PFSK-1 (cell line): Measurements from ENCODE around the gene RABGAP1L.

ENCODE experiments used
- FOXP2 ChIP-seq: optimal IDR thresholded peaks from 2 replicates; pipeline ENCODE3; 2011; ENCODE audit warnings: borderline replicate concordance, control low read depth, inconsistent platforms; ENCODE audit not compliant: insufficient read depth; ENCODE audit errors: extremely low read length, extremely low read depth
- POLR2AphosphoS5 ChIP-seq: IDR thresholded peaks from 2 replicates; pipeline ENCODE4 v1.6.1; 2012; ENCODE audit warnings: low read depth, mild to moderate bottlenecking, control low read depth, low read length, moderate library complexity
- SIN3A ChIP-seq: IDR thresholded peaks from 2 replicates; pipeline ENCODE4 v1.6.1; 2012; ENCODE audit warnings: mild to moderate bottlenecking, low read length, moderate library complexity, borderline replicate concordance; ENCODE audit not compliant: insufficient read depth
- TAF1 ChIP-seq: IDR thresholded peaks from 2 replicates; pipeline ENCODE4 v1.6.1; 2012; ENCODE audit warnings: low read length, control low read depth, borderline replicate concordance; ENCODE audit not compliant: insufficient read depth
- TF ChIP-seq, protein P1 (sequence below), 2 experiments: IDR thresholded peaks; 2 replicates each; pipeline versions ENCODE4 v1.6.1 to v1.8.0; 2011 to 2012; ENCODE audit warnings: low read depth in 2 of 2, low read length in 2 of 2, control low read depth in 1 of 2, inconsistent platforms in 1 of 2, mild to moderate bottlenecking in 1 of 2, moderate library complexity in 1 of 2; ENCODE audit not compliant: insufficient read depth in 1 of 2

RABGAP1L gene

DNA sequence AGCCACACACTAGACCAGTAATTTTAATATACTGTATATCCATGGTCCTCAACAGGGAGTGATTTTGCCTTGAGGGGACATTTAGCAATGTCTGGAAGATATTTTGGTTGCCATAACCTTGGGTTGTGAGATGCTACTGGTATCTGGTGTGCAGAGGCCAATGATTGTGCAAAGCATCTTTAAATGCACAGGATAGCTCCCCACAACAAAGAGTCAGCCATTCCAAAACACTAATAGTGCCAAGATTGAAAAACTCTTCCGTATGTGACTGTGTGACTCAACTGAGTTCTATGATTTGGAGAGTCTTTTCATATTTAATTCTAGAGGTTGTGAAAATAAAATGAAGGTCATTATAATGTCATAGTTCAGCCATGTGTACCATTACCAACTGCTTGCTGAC is 699.0 kb downstream of the RABGAP1L start:
- no peak for TF ChIP-seq FOXP2
- TF ChIP-seq, protein P1, sequence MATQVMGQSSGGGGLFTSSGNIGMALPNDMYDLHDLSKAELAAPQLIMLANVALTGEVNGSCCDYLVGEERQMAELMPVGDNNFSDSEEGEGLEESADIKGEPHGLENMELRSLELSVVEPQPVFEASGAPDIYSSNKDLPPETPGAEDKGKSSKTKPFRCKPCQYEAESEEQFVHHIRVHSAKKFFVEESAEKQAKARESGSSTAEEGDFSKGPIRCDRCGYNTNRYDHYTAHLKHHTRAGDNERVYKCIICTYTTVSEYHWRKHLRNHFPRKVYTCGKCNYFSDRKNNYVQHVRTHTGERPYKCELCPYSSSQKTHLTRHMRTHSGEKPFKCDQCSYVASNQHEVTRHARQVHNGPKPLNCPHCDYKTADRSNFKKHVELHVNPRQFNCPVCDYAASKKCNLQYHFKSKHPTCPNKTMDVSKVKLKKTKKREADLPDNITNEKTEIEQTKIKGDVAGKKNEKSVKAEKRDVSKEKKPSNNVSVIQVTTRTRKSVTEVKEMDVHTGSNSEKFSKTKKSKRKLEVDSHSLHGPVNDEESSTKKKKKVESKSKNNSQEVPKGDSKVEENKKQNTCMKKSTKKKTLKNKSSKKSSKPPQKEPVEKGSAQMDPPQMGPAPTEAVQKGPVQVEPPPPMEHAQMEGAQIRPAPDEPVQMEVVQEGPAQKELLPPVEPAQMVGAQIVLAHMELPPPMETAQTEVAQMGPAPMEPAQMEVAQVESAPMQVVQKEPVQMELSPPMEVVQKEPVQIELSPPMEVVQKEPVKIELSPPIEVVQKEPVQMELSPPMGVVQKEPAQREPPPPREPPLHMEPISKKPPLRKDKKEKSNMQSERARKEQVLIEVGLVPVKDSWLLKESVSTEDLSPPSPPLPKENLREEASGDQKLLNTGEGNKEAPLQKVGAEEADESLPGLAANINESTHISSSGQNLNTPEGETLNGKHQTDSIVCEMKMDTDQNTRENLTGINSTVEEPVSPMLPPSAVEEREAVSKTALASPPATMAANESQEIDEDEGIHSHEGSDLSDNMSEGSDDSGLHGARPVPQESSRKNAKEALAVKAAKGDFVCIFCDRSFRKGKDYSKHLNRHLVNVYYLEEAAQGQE (IDR thresholded peaks at IDR 0.05; ENCODE audit: insufficient read depth in 1 of 2, low read depth in 2 of 2, low read length in 2 of 2) = no peak
- TF ChIP-seq POLR2AphosphoS5 = no peak
- no peak for TF ChIP-seq SIN3A
- no peak for TF ChIP-seq TAF1

GRCh38 chr1:174870319-174870718 is 711.0 kb downstream of the RABGAP1L start:
- no peak for TF ChIP-seq POLR2AphosphoS5
- TF ChIP-seq, protein P1 (IDR thresholded peaks at IDR 0.05; ENCODE audit: insufficient read depth in 1 of 2, low read depth in 2 of 2, low read length in 2 of 2) = no peak
- TF ChIP-seq SIN3A = no peak
- TF ChIP-seq TAF1 = no peak
- no peak for TF ChIP-seq FOXP2

DNA sequence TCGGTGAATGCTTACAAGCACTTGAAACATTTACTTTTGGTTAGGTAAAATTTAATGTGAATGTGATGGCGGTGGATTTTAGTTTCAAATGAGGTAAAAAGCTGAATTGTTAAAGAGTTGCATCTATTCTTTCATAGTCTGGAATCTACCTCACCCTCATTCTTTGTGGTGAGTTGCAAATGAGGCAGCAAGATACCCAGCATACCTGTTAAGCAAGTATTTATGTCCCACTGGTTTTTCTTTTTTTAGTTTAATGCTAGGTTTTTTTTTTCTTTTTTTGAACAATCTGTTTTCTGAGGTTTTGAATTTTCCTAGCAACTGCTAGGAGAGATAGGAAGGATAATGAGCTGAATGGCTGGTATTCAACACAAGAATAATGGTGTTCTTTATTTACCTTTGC is 712.6 kb downstream of the RABGAP1L start:
- TF ChIP-seq SIN3A (no peak), TAF1 (no peak), POLR2AphosphoS5 (no peak), FOXP2 (no peak)
- TF ChIP-seq, protein P1 (IDR thresholded peaks at IDR 0.05; ENCODE audit: insufficient read depth in 1 of 2, low read depth in 2 of 2, low read length in 2 of 2) = no peak

GRCh38 chr1:174872615-174873058 is 713.3 kb downstream of the RABGAP1L start:
- no peak for TF ChIP-seq SIN3A
- no peak for TF ChIP-seq TAF1
- no peak for TF ChIP-seq FOXP2
- TF ChIP-seq, protein P1 (IDR thresholded peaks at IDR 0.05; ENCODE audit: insufficient read depth in 1 of 2, low read depth in 2 of 2, low read length in 2 of 2) = no peak
- TF ChIP-seq POLR2AphosphoS5 = no peak
